RPMI8226 (cell line): ENCODE data around the gene ADCY3.
A peak's percentile ranks its signal among the peaks of the same experiment; 100 is the strongest.

Source experiments
- DNase-seq: peaks from one replicate; pipeline ENCODE4 v3.0.0-alpha.2; 2015

The ADCY3 gene

GRCh38 chr2:24827321-24828237, 92.5 kb downstream of the ADCY3 start:
- peak; percentile 70 for DNase-seq

- no peak for DNase-seq
Measured at GRCh38 chr2:24826773-24827145, 93.3 kb downstream of the ADCY3 start.

GRCh38 chr2:24825883-24826772, 93.9 kb downstream of the ADCY3 start:
- DNase-seq, result no peak

- peak; percentile 15 for DNase-seq
Measured at GRCh38 chr2:24824966-24825882, 94.8 kb downstream of the ADCY3 start.

GRCh38 chr2:24824071-24824588, 95.9 kb downstream of the ADCY3 start:
- DNase-seq, result no peak

GRCh38 chr2:24822049-24822706, 97.9 kb downstream of the ADCY3 start:
- DNase-seq, result no peak

DNA sequence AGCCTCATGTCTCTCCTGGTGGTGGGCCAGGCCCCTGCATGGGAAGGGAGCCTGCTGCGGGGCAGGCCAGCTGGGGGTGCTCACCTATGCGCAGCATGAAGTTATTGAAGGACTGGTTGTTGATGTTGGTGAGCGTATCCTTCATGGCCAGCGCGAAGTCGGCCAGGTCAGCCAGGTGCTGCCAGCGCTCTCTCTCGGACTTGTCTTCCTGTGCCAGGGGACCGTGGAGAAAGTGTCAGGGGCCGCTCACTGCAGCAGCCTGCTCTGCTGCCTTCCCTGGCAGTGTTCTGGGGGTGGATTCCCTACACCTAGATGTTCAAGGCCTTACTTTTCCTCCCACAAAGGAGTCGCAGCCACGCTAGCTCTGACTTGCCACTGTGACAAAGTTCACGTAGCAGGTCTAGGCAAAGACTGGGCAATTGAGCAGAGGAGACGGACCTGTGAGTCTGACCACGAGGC, 98.6 kb downstream of the ADCY3 start:
- no peak for DNase-seq

GRCh38 chr2:24820598-24821432, 99.2 kb downstream of the ADCY3 start:
- DNase-seq, result no peak

- DNase-seq, result no peak
Measured at GRCh38 chr2:24820175-24820513, 99.9 kb downstream of the ADCY3 start.

GRCh38 chr2:24819442-24820174, 100.4 kb downstream of the ADCY3 start:
- no peak for DNase-seq

- DNase-seq, result no peak
Measured at GRCh38 chr2:24818721-24819167, 101.3 kb downstream of the ADCY3 start.

DNA sequence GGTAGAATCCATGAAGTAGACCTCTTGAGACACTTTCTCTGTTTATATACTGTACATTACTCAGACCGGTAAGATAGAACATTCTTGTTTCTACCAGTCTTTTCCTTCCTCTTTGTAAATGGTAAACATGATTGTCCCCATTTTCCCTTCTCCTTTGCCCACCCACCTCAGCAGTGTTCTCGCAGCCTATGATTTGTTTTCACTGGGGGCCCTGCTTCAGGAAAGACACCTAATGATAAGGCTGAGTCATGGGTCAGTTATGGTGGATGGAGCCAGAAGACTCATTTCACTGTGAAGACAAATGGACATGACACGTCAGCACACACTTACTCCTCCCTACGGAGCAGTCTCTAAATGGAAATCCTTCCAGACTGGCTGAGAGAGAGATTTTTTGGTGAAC, 103.2 kb downstream of the ADCY3 start:
- DNase-seq, result no peak

DNA sequence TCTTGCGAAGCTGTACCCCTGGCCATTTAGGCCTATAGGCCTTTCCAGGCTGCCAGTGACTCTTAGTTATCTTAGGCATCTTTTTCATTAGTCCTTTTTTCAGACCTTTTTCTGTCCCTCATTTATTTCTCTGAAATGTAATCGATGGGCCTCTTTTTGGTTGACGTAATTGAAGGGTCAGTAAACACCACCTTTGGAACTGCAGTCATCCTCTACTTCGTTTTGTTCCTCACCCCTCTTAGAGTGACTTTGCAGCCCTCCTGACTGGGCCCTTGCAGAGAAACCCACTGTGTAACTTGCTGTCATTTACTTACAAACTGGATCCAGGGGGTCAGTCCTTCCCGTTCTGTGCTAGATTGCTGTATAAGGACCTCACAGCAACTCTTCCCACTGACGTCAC, 103.6 kb downstream of the ADCY3 start:
- DNase-seq, result no peak

DNA sequence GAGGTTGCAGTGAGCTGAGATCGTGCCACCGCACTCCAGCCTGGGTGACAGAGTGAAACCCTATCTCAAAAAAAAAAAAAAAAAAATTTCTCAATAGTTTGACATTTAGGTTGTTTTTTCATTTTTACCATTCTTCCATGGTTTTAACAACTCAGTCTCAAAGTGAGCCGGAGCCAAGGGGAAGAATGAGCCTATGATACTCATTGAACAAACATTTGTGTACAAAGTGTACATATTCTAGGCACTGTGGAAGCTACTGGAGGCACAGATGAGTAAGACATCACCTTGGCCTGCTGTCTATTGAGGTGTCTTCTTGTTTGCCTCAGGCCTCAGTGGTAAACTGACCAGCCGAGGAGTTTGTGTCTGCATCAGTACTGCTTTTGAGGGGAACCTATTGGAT, 104.9 kb downstream of the ADCY3 start:
- DNase-seq, result no peak

DNA sequence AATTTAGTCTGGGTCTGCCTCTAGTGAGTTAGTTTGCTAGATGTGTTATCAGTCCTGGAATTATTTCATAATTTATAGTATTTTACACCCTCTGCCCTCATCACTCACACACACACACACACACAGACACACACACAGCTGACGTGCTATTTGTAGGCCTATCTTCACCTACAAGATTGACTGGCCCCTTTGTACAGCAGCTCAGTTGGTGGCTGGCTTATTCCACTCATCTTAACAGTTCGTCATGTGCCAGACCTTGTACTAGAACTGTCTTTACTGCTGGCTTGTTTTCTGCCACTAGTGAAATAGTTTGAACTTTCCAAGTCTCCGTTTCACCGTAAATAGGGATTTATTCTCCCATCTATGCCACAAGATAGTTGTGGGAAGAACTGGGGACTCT, 105.5 kb downstream of the ADCY3 start:
- DNase-seq, result no peak

DNA sequence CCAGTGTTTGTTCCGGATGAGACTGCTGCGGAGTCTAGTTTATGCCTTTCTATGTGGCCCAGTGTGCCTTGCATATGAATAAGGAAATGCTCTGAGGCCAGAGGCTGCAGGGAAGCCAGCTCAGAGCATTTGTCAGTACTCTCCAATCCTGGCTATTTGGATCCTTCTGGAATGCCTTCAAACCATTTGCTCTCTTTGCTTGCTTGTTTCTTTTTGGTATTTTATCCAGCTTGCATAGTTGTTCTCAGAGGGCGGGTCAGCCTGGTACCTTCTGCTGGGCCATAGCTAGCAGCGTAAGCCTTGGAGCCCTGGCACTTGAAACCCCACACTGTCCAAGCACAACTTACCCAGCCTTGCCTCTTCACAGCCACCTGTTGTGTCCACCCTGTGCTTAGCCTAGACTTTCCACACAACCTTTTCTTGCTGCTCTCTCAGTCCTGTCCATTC, 106.3 kb downstream of the ADCY3 start:
- DNase-seq, result no peak

GRCh38 chr2:24809316-24810007, 110.6 kb downstream of the ADCY3 start:
- DNase-seq, result no peak

DNA sequence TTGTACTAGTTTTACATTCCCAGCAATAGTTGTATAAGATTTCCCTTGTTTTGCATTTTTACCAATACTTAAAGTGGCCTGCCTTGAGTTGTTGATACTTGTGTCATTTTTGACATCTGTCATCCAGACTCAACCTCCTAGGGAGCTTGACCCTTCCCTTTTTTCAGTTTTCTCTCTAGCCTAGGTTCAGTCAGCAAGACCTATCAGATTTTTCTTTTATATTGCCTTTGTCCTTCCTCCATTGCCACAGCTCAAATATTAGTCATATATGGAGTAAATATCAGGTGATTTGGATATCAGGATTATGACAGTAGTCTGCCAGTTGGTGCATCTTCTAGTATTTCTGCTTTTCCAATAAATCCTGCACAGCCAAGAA, 113.4 kb downstream of the ADCY3 start:
- DNase-seq, result no peak
